Muscle of leg (tissue), 11 donors: ENCODE data around the gene ANGPTL1. TPM values are rescaled to one million over a fixed set of nuclear protein-coding genes. Genes with fewer than 3 reads are reported as not detected.
"Not testable (repeated sequence)": the region's sequence is repeated elsewhere in the genome, so short reads cannot be mapped to it uniquely, and the experiment has no call there.

ENCODE experiments used
- DNase-seq: peaks from one replicate; pipeline ENCODE4 v3.0.0; 2013
- H3K27ac ChIP-seq: one replicate; pipeline ENCODE4 v1.5.1; 2013; ENCODE audit warnings: mild to moderate bottlenecking, low read length, control low read depth
- H3K27me3 ChIP-seq: one replicate; pipeline ENCODE4 v1.6.1; 2013; ENCODE audit warnings: low read length; ENCODE audit not compliant: control insufficient read depth, insufficient read depth
- H3K36me3 ChIP-seq: one replicate; pipeline ENCODE4 v1.6.1; 2013; ENCODE audit warnings: low read length; ENCODE audit not compliant: control insufficient read depth, insufficient read depth
- H3K4me1 ChIP-seq: one replicate; pipeline ENCODE4 v1.6.1; 2013; ENCODE audit warnings: low read length; ENCODE audit not compliant: control insufficient read depth, insufficient read depth
- H3K4me3 ChIP-seq: one replicate; pipeline ENCODE4 v1.5.1; 2013; ENCODE audit warnings: low read length, control low read depth
- H3K9me3 ChIP-seq: replicated peaks from 2 replicates; pipeline ENCODE4 v1.6.1; 2013; ENCODE audit warnings: low read depth, low read length; ENCODE audit not compliant: control insufficient read depth
- WGBS: methylation state at CpG from one replicate; pipeline ENCODE4 v1.1.5; 2013; ENCODE audit warnings: missing lambda C conversion rate; ENCODE audit not compliant: insufficient coverage; 5-methylcytosine and 5-hydroxymethylcytosine counted together
- polyA plus RNA-seq, 8 donors: library from polyadenylated mRNA; unstranded; fragments of 120-200 nt; gene quantifications; one replicate each; pipeline versions ENCODE4 v1.2.1 to v1.2.3, GENCODE V29; 2013; ENCODE audit warnings: inconsistent platforms in 1 of 8, low replicate concordance in 1 of 8; ENCODE audit not compliant: insufficient read length in 8 of 8, insufficient read depth in 1 of 8
- total RNA-seq: library from RNA; stranded (reverse); fragments of 120-200 nt; gene quantifications from one replicate; pipeline ENCODE4 v1.2.4, GENCODE V29; 2013

Gene ANGPTL1
- total and polyA plus RNA-seq, 9 donors: 46.5 to 98.2 (median 67.5) TPM

- not testable (repeated sequence) for DNase-seq, H3K4me3 ChIP-seq, H3K27me3 ChIP-seq, H3K9me3 ChIP-seq, H3K4me1 ChIP-seq, H3K36me3 ChIP-seq, H3K27ac ChIP-seq
- WGBS: 100% methylated on average over 1 of the region's 1 CpG
Observed at GRCh38 chr1:178847919-178848318, 23.0 kb downstream of the ANGPTL1 start.

GRCh38 chr1:178847396-178847849 is 23.5 kb downstream of the ANGPTL1 start:
- Histone ChIP-seq H3K36me3 (no peaks in the 10 kb centered on the region), H3K4me3 (no peak overlapping the region), H3K4me1 (peaks cover 2% of the 10 kb centered on the region), H3K9me3 (no peaks in the 10 kb centered on the region), H3K27me3 (no peaks in the 10 kb centered on the region), H3K27ac (no peak overlapping the region)
- WGBS: no CpG with 5 or more reads among the region's 2 CpGs
- DNase-seq: peak; percentile 45

GRCh38 chr1:178846306-178846705 is 24.6 kb downstream of the ANGPTL1 start:
- no peaks in the 10 kb centered on the region for H3K9me3 ChIP-seq
- no peak overlapping the region for H3K4me3 ChIP-seq
- peak overlapping the region; percentile 69 for H3K27ac ChIP-seq
- H3K27me3 ChIP-seq: no peaks in the 10 kb centered on the region
- no peaks in the 10 kb centered on the region for H3K36me3 ChIP-seq
- DNase-seq: peak; percentile 78
- H3K4me1 ChIP-seq: peaks cover 2% of the 10 kb centered on the region

GRCh38 chr1:178844436-178844835 is 26.4 kb downstream of the ANGPTL1 start:
- no peaks in the 10 kb centered on the region for H3K27me3 ChIP-seq
- H3K4me3 ChIP-seq: no peak overlapping the region
- H3K27ac ChIP-seq: peak overlapping the region; percentile 69
- peak; percentile 95 for DNase-seq
- no peaks in the 10 kb centered on the region for H3K9me3 ChIP-seq
- no CpG with 5 or more reads among the region's 3 CpGs for WGBS
- H3K36me3 ChIP-seq: no peaks in the 10 kb centered on the region
- peaks cover 2% of the 10 kb centered on the region for H3K4me1 ChIP-seq

- Histone ChIP-seq H3K27me3 (no peaks in the 10 kb centered on the region), H3K4me3 (no peak overlapping the region), H3K36me3 (peaks cover 5% of the 10 kb centered on the region), H3K27ac (no peak overlapping the region), H3K4me1 (no peaks in the 10 kb centered on the region), H3K9me3 (no peaks in the 10 kb centered on the region)
- no peak for DNase-seq
- WGBS: 88% methylated on average over 2 of the region's 2 CpGs
Observed at GRCh38 chr1:178825167-178825566, 45.7 kb downstream of the ANGPTL1 start.

GRCh38 chr1:178821134-178821866 is 49.6 kb downstream of the ANGPTL1 start:
- no CpG with 5 or more reads among the region's 1 CpG for WGBS
- no peak overlapping the region for H3K4me3 ChIP-seq
- no peak for DNase-seq

GRCh38 chr1:178819123-178819522 is 51.8 kb downstream of the ANGPTL1 start:
- no peak overlapping the region for H3K27ac ChIP-seq
- WGBS: no CpG with 5 or more reads among the region's 4 CpGs
- DNase-seq: no peak
- H3K4me3 ChIP-seq: no peak overlapping the region
- no peaks in the 10 kb centered on the region for H3K27me3 ChIP-seq
- no peaks in the 10 kb centered on the region for H3K4me1 ChIP-seq
- H3K9me3 ChIP-seq: no peaks in the 10 kb centered on the region
- peaks cover 5% of the 10 kb centered on the region for H3K36me3 ChIP-seq

More at GRCh38 chr1:178821134-178821866, 49.6 kb downstream of the ANGPTL1 start:
- Histone ChIP-seq H3K4me1 (no peaks in the 10 kb centered on the region), H3K27me3 (no peaks in the 10 kb centered on the region), H3K9me3 (no peaks in the 10 kb centered on the region), H3K27ac (no peak overlapping the region), H3K36me3 (peaks cover 7% of the 10 kb centered on the region)

GRCh38 chr1:178818416-178818815 is 52.5 kb downstream of the ANGPTL1 start:
- peak; percentile 57 for DNase-seq
- Histone ChIP-seq H3K27me3 (no peaks in the 10 kb centered on the region), H3K27ac (no peak overlapping the region), H3K36me3 (peaks cover 5% of the 10 kb centered on the region), H3K4me1 (no peaks in the 10 kb centered on the region), H3K9me3 (no peaks in the 10 kb centered on the region), H3K4me3 (no peak overlapping the region)
- WGBS: no CpG with 5 or more reads among the region's 2 CpGs

- H3K4me3 ChIP-seq: no peak overlapping the region
- H3K9me3 ChIP-seq: no peaks in the 10 kb centered on the region
- no peak overlapping the region for H3K27ac ChIP-seq
- no peak for DNase-seq
- H3K4me1 ChIP-seq: no peaks in the 10 kb centered on the region
- no peaks in the 10 kb centered on the region for H3K27me3 ChIP-seq
- H3K36me3 ChIP-seq: peaks cover 7% of the 10 kb centered on the region
Observed at GRCh38 chr1:178810585-178810984, 60.3 kb downstream of the ANGPTL1 start.

- H3K4me1 ChIP-seq: no peaks in the 10 kb centered on the region
- DNase-seq: no peak
- no peak overlapping the region for H3K4me3 ChIP-seq
- peaks cover 7% of the 10 kb centered on the region for H3K36me3 ChIP-seq
- no peak overlapping the region for H3K27ac ChIP-seq
- no peaks in the 10 kb centered on the region for H3K9me3 ChIP-seq
- no peaks in the 10 kb centered on the region for H3K27me3 ChIP-seq
- WGBS: no CpG with 5 or more reads among the region's 3 CpGs
Observed at GRCh38 chr1:178808529-178808928, 62.3 kb downstream of the ANGPTL1 start.
